SH-SY5Y (cell line): ENCODE measurements around the gene POLR2L.

ENCODE experiments used
- GATA2 ChIP-seq: IDR thresholded peaks from 2 replicates; pipeline ENCODE4 v1.6.1; 2011; ENCODE audit warnings: mild to moderate bottlenecking, low read depth, low read length
- GATA3 ChIP-seq: IDR thresholded peaks from 2 replicates; pipeline ENCODE4 v1.6.1; 2011; ENCODE audit warnings: low read depth, mild to moderate bottlenecking, low read length, moderate library complexity

DNA sequence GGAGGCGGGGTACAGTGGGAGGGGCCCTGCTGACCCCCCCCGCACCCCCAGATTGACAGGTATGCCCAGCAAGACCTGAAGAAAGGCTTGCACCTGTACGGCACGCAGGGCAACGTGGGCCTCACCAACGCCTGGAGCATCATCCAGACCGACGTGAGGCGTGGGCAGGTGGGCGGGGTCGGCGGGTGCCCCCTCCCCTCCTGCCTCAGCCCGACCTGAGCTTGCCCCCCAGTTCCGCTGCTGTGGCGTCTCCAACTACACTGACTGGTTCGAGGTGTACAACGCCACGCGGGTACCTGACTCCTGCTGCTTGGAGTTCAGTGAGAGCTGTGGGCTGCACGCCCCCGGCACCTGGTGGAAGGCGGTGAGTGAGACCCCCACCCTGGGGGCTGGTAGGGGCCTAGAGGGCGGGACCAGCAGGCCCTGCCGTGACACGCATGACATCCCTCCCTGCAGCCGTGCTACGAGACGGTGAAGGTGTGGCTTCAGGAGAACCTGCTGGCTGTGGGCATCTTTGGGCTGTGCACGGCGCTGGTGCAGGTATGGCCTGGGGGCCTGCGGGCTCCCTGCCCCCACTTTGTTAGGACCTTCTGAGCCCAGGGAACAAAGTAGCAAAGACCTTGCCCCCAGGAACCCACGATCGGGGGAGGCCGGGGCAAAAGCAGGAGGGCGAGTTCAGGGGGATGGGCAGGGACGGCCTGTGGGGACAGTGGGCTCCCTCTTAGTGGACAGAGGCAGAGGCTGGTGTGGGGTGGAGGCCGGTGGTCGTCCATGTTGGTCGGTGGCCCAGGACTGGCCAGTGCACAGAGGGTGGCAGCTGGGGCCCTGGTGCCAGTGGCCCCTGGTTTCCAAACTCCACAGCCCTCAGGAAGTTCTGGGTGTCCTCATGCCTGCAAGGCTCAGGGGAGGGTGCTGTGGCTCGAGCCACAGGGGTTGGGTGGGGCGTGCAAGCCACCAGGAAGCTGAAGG, 23.4 kb upstream of the POLR2L start:
- TF ChIP-seq GATA2 (no peak), GATA3 (no peak)
